SK-N-SH treated with all-trans-retinoic acid at 6 μM for 48 hours (cell line): ENCODE results near the gene C2CD3.

Experiments used
- ATAC-seq: fragments of 200-7000 bp; cut with Tn5 transposase; 3 replicates; pipeline ENCODE4 v1.9.1; 2020; ENCODE audit warnings: mild to moderate bottlenecking, moderate library complexity
- ARNTL ChIP-seq: fragments of 450-650 bp; formaldehyde crosslinking; IDR thresholded peaks from 2 replicates; pipeline ENCODE4 v1.5.0; 2020; ENCODE audit warnings: low read depth, mild to moderate bottlenecking, moderate library complexity, borderline replicate concordance
- CSDC2 ChIP-seq: fragments of 250-450 bp; sonication (Bioruptor Pico); IDR thresholded peaks from 2 replicates; pipeline ENCODE4 v1.5.0; 2020; ENCODE audit warnings: mild to moderate bottlenecking, moderate library complexity
- ESRRG ChIP-seq: fragments of 250-450 bp; sonication (Bioruptor Pico); IDR thresholded peaks from 2 replicates; pipeline ENCODE4 v1.6.1; 2021; ENCODE audit warnings: mild to moderate bottlenecking
- GLIS3 ChIP-seq: fragments of 250-450 bp; sonication (Bioruptor Pico); IDR thresholded peaks from 2 replicates; pipeline ENCODE4 v1.5.0; 2020; ENCODE audit warnings: mild to moderate bottlenecking, moderate library complexity
- ISL1 ChIP-seq: fragments of 250-450 bp; sonication (Bioruptor Pico); IDR thresholded peaks from 2 replicates; pipeline ENCODE4 v2.1.2; 2022; ENCODE audit warnings: mild to moderate bottlenecking, moderate library complexity
- OSR1 ChIP-seq: fragments of 250-450 bp; sonication (Bioruptor Pico); IDR thresholded peaks from 2 replicates; pipeline ENCODE4 v1.8.0; 2022; ENCODE audit warnings: moderate library complexity, mild to moderate bottlenecking, inconsistent platforms
- PPARA ChIP-seq: fragments of 250-450 bp; sonication (Bioruptor Pico); IDR thresholded peaks from 2 replicates; pipeline ENCODE4 v1.5.0; 2020; ENCODE audit warnings: mild to moderate bottlenecking, borderline replicate concordance
- RARB ChIP-seq: fragments of 250-450 bp; sonication (Bioruptor Pico); IDR thresholded peaks from 2 replicates; pipeline ENCODE4 v1.8.0; 2021; ENCODE audit warnings: mild to moderate bottlenecking, moderate library complexity
- SNAI2 ChIP-seq: fragments of 250-450 bp; sonication (Bioruptor Pico); IDR thresholded peaks from 2 replicates; pipeline ENCODE4 v1.5.0; 2020; ENCODE audit warnings: mild to moderate bottlenecking, moderate library complexity
- TCF4 ChIP-seq: fragments of 250-450 bp; sonication (Bioruptor Pico); IDR thresholded peaks from 2 replicates; pipeline ENCODE4 v1.8.0; 2021; ENCODE audit warnings: mild to moderate bottlenecking, moderate library complexity, borderline replicate concordance
- TOX ChIP-seq: fragments of 250-450 bp; sonication (Bioruptor Pico); IDR thresholded peaks from 2 replicates; pipeline ENCODE4 v1.8.0; 2021; ENCODE audit warnings: mild to moderate bottlenecking, moderate library complexity, borderline replicate concordance
- ZC3H10 ChIP-seq: fragments of 250-450 bp; sonication (Bioruptor Pico); IDR thresholded peaks from 2 replicates; pipeline ENCODE4 v1.5.1; 2021; ENCODE audit warnings: mild to moderate bottlenecking, moderate library complexity
- ZFP3 ChIP-seq: fragments of 250-450 bp; sonication (Bioruptor Pico); IDR thresholded peaks from 2 replicates; pipeline ENCODE4 v1.5.0; 2020; ENCODE audit warnings: mild to moderate bottlenecking, moderate library complexity
- ZFP30 ChIP-seq: fragments of 450-650 bp; formaldehyde crosslinking; IDR thresholded peaks from 2 replicates; pipeline ENCODE4 v1.5.0; 2022; ENCODE audit warnings: mild to moderate bottlenecking, moderate library complexity
- ZNF565 ChIP-seq: fragments of 450-650 bp; formaldehyde crosslinking; conservative IDR thresholded peaks from 2 replicates; pipeline ENCODE4 v1.5.0; 2020; ENCODE audit warnings: low read depth, mild to moderate bottlenecking, moderate library complexity
- ZNF70 ChIP-seq: fragments of 450-650 bp; formaldehyde crosslinking; IDR thresholded peaks from 2 replicates; pipeline ENCODE4 v1.5.0; 2020; ENCODE audit warnings: mild to moderate bottlenecking, moderate library complexity
- ZNF8 ChIP-seq: fragments of 450-650 bp; formaldehyde crosslinking; IDR thresholded peaks from 2 replicates; pipeline ENCODE4 v1.5.0; 2020; ENCODE audit warnings: mild to moderate bottlenecking, moderate library complexity
- TF ChIP-seq, protein P1 (sequence below): fragments of 250-450 bp; sonication (Bioruptor Pico); IDR thresholded peaks from 2 replicates; pipeline ENCODE4 v1.8.0; 2021; ENCODE audit warnings: low read depth, mild to moderate bottlenecking, moderate library complexity, borderline replicate concordance
- TF ChIP-seq, protein P2 (sequence below): fragments of 250-450 bp; sonication (Bioruptor Pico); IDR thresholded peaks from 2 replicates; pipeline ENCODE4 v1.8.0; 2020; ENCODE audit warnings: mild to moderate bottlenecking, moderate library complexity, borderline replicate concordance
- TF ChIP-seq, protein P3 (sequence below): fragments of 250-450 bp; sonication (Bioruptor Pico); IDR thresholded peaks from 2 replicates; pipeline ENCODE4 v1.5.0; 2020; ENCODE audit warnings: mild to moderate bottlenecking, moderate library complexity
- TF ChIP-seq, protein P4 (sequence below): fragments of 250-450 bp; sonication (Bioruptor Pico); IDR thresholded peaks from 2 replicates; pipeline ENCODE4 v1.5.1; 2020; ENCODE audit warnings: low read depth, mild to moderate bottlenecking, moderate library complexity
- TF ChIP-seq, protein P5 (sequence below): fragments of 250-450 bp; sonication (Bioruptor Pico); IDR thresholded peaks from 2 replicates; pipeline ENCODE4 v1.5.1; 2021; ENCODE audit warnings: mild to moderate bottlenecking, moderate library complexity

The C2CD3 gene

DNA sequence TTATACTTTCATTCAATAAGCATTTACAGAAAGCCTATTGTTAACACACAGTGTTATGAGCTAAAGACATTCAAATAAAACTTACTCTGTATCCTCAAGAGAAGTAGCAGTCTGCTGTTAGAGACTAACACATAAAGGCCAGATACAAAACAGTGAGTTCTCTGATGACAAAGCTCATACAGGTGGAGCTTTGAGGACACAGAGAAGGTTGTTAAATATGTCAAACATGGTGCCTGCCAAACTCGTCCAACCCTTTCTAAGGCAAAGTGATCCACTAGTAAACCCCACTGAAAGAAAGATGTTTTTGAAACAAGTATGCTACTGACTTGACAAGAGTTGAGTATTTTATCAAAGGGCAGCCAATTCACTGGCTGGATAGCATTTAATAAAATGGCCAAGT, 70.1 kb downstream of the C2CD3 start:
- TF ChIP-seq OSR1 (CRISPR knock-in tag), result no peak
- no peak for TF ChIP-seq GLIS3 (CRISPR knock-in tag)
- no peak for TF ChIP-seq CSDC2 (CRISPR knock-in tag)
- TF ChIP-seq ZNF8 (CRISPR knock-in tag), result no peak
- TF ChIP-seq ARNTL (CRISPR knock-in tag), result no peak
- no peak for TF ChIP-seq SNAI2
- TF ChIP-seq, protein P1, sequence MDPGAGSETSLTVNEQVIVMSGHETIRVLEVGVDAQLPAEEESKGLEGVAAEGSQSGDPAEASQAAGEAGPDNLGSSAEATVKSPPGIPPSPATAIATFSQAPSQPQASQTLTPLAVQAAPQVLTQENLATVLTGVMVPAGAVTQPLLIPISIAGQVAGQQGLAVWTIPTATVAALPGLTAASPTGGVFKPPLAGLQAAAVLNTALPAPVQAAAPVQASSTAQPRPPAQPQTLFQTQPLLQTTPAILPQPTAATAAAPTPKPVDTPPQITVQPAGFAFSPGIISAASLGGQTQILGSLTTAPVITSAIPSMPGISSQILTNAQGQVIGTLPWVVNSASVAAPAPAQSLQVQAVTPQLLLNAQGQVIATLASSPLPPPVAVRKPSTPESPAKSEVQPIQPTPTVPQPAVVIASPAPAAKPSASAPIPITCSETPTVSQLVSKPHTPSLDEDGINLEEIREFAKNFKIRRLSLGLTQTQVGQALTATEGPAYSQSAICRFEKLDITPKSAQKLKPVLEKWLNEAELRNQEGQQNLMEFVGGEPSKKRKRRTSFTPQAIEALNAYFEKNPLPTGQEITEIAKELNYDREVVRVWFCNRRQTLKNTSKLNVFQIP (CRISPR knock-in tag), result no peak
- ATAC-seq, result no peak

DNA sequence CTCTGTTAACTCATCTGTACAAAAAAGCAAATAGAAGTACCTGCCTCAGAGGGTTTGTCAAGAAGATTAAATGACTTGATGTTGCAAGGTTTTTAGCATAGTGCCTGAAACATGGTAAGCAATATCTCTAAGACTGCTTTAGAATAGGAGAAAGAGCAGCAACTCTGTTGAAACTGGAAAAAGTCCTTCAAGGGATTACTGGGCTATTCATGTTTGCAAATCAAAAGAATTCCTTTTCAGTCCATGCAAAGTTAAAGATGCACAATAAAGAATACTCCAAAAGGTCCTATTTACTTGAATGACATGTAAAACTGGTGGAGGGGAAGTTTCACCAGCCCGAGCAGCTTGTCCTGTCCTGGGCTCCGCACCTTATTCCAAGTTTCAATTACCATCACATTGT, 70.6 kb downstream of the C2CD3 start:
- no peak for ATAC-seq
- TF ChIP-seq OSR1 (CRISPR knock-in tag), result no peak
- TF ChIP-seq ZNF70 (CRISPR knock-in tag), result no peak
- TF ChIP-seq, protein P2, sequence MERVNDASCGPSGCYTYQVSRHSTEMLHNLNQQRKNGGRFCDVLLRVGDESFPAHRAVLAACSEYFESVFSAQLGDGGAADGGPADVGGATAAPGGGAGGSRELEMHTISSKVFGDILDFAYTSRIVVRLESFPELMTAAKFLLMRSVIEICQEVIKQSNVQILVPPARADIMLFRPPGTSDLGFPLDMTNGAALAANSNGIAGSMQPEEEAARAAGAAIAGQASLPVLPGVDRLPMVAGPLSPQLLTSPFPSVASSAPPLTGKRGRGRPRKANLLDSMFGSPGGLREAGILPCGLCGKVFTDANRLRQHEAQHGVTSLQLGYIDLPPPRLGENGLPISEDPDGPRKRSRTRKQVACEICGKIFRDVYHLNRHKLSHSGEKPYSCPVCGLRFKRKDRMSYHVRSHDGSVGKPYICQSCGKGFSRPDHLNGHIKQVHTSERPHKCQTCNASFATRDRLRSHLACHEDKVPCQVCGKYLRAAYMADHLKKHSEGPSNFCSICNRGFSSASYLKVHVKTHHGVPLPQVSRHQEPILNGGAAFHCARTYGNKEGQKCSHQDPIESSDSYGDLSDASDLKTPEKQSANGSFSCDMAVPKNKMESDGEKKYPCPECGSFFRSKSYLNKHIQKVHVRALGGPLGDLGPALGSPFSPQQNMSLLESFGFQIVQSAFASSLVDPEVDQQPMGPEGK, result no peak
- TF ChIP-seq, protein P3, sequence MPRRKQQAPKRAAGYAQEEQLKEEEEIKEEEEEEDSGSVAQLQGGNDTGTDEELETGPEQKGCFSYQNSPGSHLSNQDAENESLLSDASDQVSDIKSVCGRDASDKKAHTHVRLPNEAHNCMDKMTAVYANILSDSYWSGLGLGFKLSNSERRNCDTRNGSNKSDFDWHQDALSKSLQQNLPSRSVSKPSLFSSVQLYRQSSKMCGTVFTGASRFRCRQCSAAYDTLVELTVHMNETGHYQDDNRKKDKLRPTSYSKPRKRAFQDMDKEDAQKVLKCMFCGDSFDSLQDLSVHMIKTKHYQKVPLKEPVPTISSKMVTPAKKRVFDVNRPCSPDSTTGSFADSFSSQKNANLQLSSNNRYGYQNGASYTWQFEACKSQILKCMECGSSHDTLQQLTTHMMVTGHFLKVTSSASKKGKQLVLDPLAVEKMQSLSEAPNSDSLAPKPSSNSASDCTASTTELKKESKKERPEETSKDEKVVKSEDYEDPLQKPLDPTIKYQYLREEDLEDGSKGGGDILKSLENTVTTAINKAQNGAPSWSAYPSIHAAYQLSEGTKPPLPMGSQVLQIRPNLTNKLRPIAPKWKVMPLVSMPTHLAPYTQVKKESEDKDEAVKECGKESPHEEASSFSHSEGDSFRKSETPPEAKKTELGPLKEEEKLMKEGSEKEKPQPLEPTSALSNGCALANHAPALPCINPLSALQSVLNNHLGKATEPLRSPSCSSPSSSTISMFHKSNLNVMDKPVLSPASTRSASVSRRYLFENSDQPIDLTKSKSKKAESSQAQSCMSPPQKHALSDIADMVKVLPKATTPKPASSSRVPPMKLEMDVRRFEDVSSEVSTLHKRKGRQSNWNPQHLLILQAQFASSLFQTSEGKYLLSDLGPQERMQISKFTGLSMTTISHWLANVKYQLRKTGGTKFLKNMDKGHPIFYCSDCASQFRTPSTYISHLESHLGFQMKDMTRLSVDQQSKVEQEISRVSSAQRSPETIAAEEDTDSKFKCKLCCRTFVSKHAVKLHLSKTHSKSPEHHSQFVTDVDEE (CRISPR knock-in tag), result no peak
- TF ChIP-seq ARNTL (CRISPR knock-in tag), result no peak
- TF ChIP-seq ZFP30 (CRISPR knock-in tag), result no peak
- no peak for TF ChIP-seq ZFP3 (CRISPR knock-in tag)
- TF ChIP-seq, protein P1 (CRISPR knock-in tag), result no peak
- no peak for TF ChIP-seq TOX (CRISPR knock-in tag)
- TF ChIP-seq, protein P4, sequence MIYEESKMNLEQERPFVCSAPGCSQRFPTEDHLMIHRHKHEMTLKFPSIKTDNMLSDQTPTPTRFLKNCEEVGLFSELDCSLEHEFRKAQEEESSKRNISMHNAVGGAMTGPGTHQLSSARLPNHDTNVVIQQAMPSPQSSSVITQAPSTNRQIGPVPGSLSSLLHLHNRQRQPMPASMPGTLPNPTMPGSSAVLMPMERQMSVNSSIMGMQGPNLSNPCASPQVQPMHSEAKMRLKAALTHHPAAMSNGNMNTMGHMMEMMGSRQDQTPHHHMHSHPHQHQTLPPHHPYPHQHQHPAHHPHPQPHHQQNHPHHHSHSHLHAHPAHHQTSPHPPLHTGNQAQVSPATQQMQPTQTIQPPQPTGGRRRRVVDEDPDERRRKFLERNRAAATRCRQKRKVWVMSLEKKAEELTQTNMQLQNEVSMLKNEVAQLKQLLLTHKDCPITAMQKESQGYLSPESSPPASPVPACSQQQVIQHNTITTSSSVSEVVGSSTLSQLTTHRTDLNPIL (CRISPR knock-in tag), result no peak
- TF ChIP-seq ESRRG, result no peak
- no peak for TF ChIP-seq SNAI2
- TF ChIP-seq ZNF8 (CRISPR knock-in tag), result no peak
- no peak for TF ChIP-seq ZC3H10 (CRISPR knock-in tag)
- TF ChIP-seq, protein P5, sequence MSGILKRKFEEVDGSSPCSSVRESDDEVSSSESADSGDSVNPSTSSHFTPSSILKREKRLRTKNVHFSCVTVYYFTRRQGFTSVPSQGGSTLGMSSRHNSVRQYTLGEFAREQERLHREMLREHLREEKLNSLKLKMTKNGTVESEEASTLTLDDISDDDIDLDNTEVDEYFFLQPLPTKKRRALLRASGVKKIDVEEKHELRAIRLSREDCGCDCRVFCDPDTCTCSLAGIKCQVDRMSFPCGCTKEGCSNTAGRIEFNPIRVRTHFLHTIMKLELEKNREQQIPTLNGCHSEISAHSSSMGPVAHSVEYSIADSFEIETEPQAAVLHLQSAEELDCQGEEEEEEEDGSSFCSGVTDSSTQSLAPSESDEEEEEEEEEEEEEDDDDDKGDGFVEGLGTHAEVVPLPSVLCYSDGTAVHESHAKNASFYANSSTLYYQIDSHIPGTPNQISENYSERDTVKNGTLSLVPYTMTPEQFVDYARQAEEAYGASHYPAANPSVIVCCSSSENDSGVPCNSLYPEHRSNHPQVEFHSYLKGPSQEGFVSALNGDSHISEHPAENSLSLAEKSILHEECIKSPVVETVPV (CRISPR knock-in tag), result no peak
- TF ChIP-seq CSDC2 (CRISPR knock-in tag), result no peak
- TF ChIP-seq ZNF565 (CRISPR knock-in tag), result no peak

DNA sequence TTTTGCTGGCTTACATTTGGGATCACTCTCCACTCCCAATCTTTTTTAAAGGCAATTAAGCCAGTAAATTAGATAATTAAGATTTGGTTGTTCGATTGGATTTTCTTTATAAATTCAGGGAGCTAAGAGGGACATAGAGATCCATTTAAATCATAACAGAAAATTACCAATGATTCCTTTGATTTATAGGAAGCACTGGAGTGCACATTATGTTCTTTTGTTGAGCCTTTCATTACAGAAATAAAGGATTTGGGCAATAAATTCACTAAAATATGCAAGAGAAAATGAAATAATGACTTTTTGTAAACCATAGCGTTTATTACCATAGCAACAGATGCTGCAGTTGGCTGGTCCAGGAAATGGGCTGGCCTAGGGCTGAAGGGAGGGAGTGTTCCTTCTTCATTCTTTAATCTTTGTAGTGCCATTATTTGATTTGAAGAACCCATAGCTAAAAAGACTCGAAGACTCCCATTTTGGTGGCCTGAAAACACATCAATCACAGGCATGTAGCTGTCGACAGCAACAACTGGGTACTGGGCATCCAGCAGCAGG, 73.0 kb downstream of the C2CD3 start:
- no peak for ATAC-seq
- TF ChIP-seq ISL1 (CRISPR knock-in tag) (no peak), RARB (CRISPR knock-in tag) (no peak), ZNF565 (CRISPR knock-in tag) (no peak), GLIS3 (CRISPR knock-in tag) (no peak), ESRRG (no peak), ZFP3 (CRISPR knock-in tag) (no peak), ZNF70 (CRISPR knock-in tag) (no peak), PPARA (CRISPR knock-in tag) (no peak), TCF4 (no peak), SNAI2 (no peak)
- TF ChIP-seq, protein P4 (CRISPR knock-in tag), result no peak
